Spleen (tissue), 7 donors: ENCODE data around the gene TCEANC2.

ENCODE experiments used
- POLR2A ChIP-seq, 3 donors: fragments of 450-650 bp; IDR thresholded peaks; one replicate each; pipeline ENCODE4 v1.5.1; 2017; ENCODE audit warnings: antibody characterized with exemption in 3 of 3, mild to moderate bottlenecking in 1 of 3
- TF ChIP-seq, protein P1 (sequence below), 11 experiments: fragments of 200-600 bp in 7 of 11; fragments of 450-650 bp in 4 of 11; sonication (generic) in 4 of 11; IDR thresholded peaks in 8 of 11; conservative IDR thresholded peaks in 3 of 11; 1 replicate in 7 of 11; 2 replicates in 4 of 11; pipeline versions ENCODE4 v1.4.0 to v1.8.0; 2016 to 2021; ENCODE audit warnings: antibody characterized with exemption in 11 of 11, inconsistent platforms in 4 of 11, mild to moderate bottlenecking in 1 of 11
- donor health status: DM: no; HTN: no; CAD: no; lungs with moderate emphysema.
- donor health status: DM: no; HTN: no; CAD: no.
- donor health status: DM: no; HTN: no; CAD: no.

DNA sequence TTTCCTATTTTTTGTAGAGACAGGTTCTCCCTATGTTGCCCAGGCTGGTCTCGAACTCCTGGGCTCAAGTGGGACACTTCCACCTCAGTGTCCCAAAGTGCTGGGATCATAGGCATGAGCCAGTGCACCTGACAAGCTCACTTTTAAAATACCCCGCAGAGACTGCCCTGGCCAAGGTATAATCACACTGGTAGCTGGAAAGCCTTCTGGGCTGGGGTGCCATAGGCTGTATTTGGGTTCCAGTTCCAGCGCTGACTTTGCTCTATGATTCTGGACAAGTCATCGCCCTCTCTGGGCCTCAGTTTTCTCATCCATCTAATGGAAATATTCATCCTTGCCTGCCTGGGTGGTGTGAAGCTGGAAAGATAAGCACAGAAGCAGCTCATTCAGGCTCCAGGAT is 45.8 kb upstream of the TCEANC2 start:
- TF ChIP-seq, protein P1, sequence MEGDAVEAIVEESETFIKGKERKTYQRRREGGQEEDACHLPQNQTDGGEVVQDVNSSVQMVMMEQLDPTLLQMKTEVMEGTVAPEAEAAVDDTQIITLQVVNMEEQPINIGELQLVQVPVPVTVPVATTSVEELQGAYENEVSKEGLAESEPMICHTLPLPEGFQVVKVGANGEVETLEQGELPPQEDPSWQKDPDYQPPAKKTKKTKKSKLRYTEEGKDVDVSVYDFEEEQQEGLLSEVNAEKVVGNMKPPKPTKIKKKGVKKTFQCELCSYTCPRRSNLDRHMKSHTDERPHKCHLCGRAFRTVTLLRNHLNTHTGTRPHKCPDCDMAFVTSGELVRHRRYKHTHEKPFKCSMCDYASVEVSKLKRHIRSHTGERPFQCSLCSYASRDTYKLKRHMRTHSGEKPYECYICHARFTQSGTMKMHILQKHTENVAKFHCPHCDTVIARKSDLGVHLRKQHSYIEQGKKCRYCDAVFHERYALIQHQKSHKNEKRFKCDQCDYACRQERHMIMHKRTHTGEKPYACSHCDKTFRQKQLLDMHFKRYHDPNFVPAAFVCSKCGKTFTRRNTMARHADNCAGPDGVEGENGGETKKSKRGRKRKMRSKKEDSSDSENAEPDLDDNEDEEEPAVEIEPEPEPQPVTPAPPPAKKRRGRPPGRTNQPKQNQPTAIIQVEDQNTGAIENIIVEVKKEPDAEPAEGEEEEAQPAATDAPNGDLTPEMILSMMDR (IDR thresholded peaks at IDR 0.05 in 8 of 11, conservative IDR thresholded peaks at IDR 0.05 in 3 of 11) = no peak
- TF ChIP-seq POLR2A (IDR thresholded peaks at IDR 0.05) = no peak
